ENCODE results near the gene SLC22A1.

The SLC22A1 gene

GRCh38 chr6:160142115-160142715, 20.6 kb downstream of the SLC22A1 start:
- no peak overlapping the region for H3K23ac ChIP-seq (ENCODE audit: low read length in 2 of 2)
- H2BK5ac ChIP-seq (ENCODE audit: low read depth, low read length, poor library complexity, severe bottlenecking): no peak overlapping the region
- H4K8ac ChIP-seq (ENCODE audit: low read length): no peak overlapping the region
- no peak overlapping the region for H2BK120ac ChIP-seq (ENCODE audit: low read depth, low read length)
- no peak for DNase-seq
- no peak overlapping the region for H2AFZ ChIP-seq (ENCODE audit: low read depth, low read length)
- H3K4ac ChIP-seq (ENCODE audit: low read depth in 1 of 2, low read length in 2 of 2): no peak overlapping the region
- peaks cover 3 to 9% of the 10 kb centered on the region in 2 experiments for H3K36me3 ChIP-seq (ENCODE audit: control insufficient read depth in 1 of 2, insufficient read depth in 2 of 2, low read depth in 1 of 2, low read length in 2 of 2)
- no peak overlapping the region for H2BK12ac ChIP-seq (ENCODE audit: low read length in 2 of 2)
- H3K4me3 ChIP-seq (ENCODE audit: insufficient read depth in 1 of 2, low read depth in 1 of 2, low read length in 2 of 2): no peak overlapping the region
- H2BK15ac ChIP-seq (ENCODE audit: low read depth, poor library complexity, severe bottlenecking): no peak overlapping the region
- no peak overlapping the region for H4K91ac ChIP-seq (ENCODE audit: low read length)
- H3K9ac ChIP-seq (ENCODE audit: low read length): no peak overlapping the region
- whole genome bisulfite sequencing: 85% methylated on average over 8 of the region's 8 CpGs
- no peak overlapping the region for H3K27ac ChIP-seq (ENCODE audit: low read length, poor library complexity, severe bottlenecking)
- H3K79me1 ChIP-seq (replicated peaks; ENCODE audit: low read length, poor library complexity, severe bottlenecking): no peaks in the 10 kb centered on the region
- H3K4me1 ChIP-seq (ENCODE audit: control insufficient read depth, insufficient read depth, low read depth, low read length): peaks cover 11% of the 10 kb centered on the region
- H2AK5ac ChIP-seq (ENCODE audit: low read length, severe bottlenecking): no peak overlapping the region
- H3K9me3 ChIP-seq (ENCODE audit: control insufficient read depth, low read length): no peaks in the 10 kb centered on the region
- H3K4me2 ChIP-seq (ENCODE audit: low read length, poor library complexity, severe bottlenecking): no peak overlapping the region
- no peaks in the 10 kb centered on the region for H3K27me3 ChIP-seq (ENCODE audit: control insufficient read depth in 1 of 2, insufficient read depth in 1 of 2, low read length in 2 of 2)
- H3K14ac ChIP-seq (ENCODE audit: low read length in 2 of 2): no peak overlapping the region
- H3K18ac ChIP-seq (ENCODE audit: low read depth in 1 of 2, low read length in 2 of 2): no peak overlapping the region

- Histone ChIP-seq H3K79me1 (replicated peaks; ENCODE audit: low read length, poor library complexity, severe bottlenecking) (no peaks in the 10 kb centered on the region), H3K4me2 (ENCODE audit: low read length, poor library complexity, severe bottlenecking) (no peak overlapping the region), H2BK15ac (ENCODE audit: low read depth, poor library complexity, severe bottlenecking) (no peak overlapping the region), H3K23ac (ENCODE audit: low read length in 2 of 2) (no peak overlapping the region), H4K8ac (ENCODE audit: low read length) (no peak overlapping the region), H3K4ac (ENCODE audit: low read depth in 1 of 2, low read length in 2 of 2) (no peak overlapping the region), H3K18ac (ENCODE audit: low read depth in 1 of 2, low read length in 2 of 2) (no peak overlapping the region), H3K27me3 (ENCODE audit: control insufficient read depth in 1 of 2, insufficient read depth in 1 of 2, low read length in 2 of 2) (no peaks in the 10 kb centered on the region), H4K91ac (ENCODE audit: low read length) (no peak overlapping the region), H3K14ac (ENCODE audit: low read length in 2 of 2) (no peak overlapping the region), H2BK120ac (ENCODE audit: low read depth, low read length) (no peak overlapping the region), H2AFZ (ENCODE audit: low read depth, low read length) (no peak overlapping the region), H3K27ac (ENCODE audit: low read length, poor library complexity, severe bottlenecking) (no peak overlapping the region), H2BK5ac (ENCODE audit: low read depth, low read length, poor library complexity, severe bottlenecking) (no peak overlapping the region), H2AK5ac (ENCODE audit: low read length, severe bottlenecking) (no peak overlapping the region), H3K9ac (ENCODE audit: low read length) (no peak overlapping the region), H3K9me3 (ENCODE audit: control insufficient read depth, low read length) (no peaks in the 10 kb centered on the region), H3K4me3 (ENCODE audit: insufficient read depth in 1 of 2, low read depth in 1 of 2, low read length in 2 of 2) (no peak overlapping the region), H3K4me1 (ENCODE audit: control insufficient read depth, insufficient read depth, low read depth, low read length) (peaks cover 1% of the 10 kb centered on the region), H2BK12ac (ENCODE audit: low read length in 2 of 2) (no peak overlapping the region), H3K36me3 (ENCODE audit: control insufficient read depth in 1 of 2, insufficient read depth in 2 of 2, low read depth in 1 of 2, low read length in 2 of 2) (peaks cover 0 to 10% of the 10 kb centered on the region in 2 experiments)
- DNase-seq: no peak
- WGBS: 97% methylated on average over 5 of the region's 6 CpGs
Measured at GRCh38 chr6:160146454-160147145, 25.0 kb downstream of the SLC22A1 start.

GRCh38 chr6:160147146-160147536, 25.5 kb downstream of the SLC22A1 start:
- Histone ChIP-seq H3K4ac (ENCODE audit: low read depth in 1 of 2, low read length in 2 of 2) (no peak overlapping the region), H3K9me3 (ENCODE audit: control insufficient read depth, low read length) (no peaks in the 10 kb centered on the region), H4K8ac (ENCODE audit: low read length) (no peak overlapping the region), H3K23ac (ENCODE audit: low read length in 2 of 2) (no peak overlapping the region), H3K4me3 (ENCODE audit: insufficient read depth in 1 of 2, low read depth in 1 of 2, low read length in 2 of 2) (no peak overlapping the region), H3K36me3 (ENCODE audit: control insufficient read depth in 1 of 2, insufficient read depth in 2 of 2, low read depth in 1 of 2, low read length in 2 of 2) (peaks cover 0 to 10% of the 10 kb centered on the region in 2 experiments), H2BK5ac (ENCODE audit: low read depth, low read length, poor library complexity, severe bottlenecking) (no peak overlapping the region), H3K79me1 (replicated peaks; ENCODE audit: low read length, poor library complexity, severe bottlenecking) (no peaks in the 10 kb centered on the region), H3K4me1 (ENCODE audit: control insufficient read depth, insufficient read depth, low read depth, low read length) (no peaks in the 10 kb centered on the region), H2BK120ac (ENCODE audit: low read depth, low read length) (no peak overlapping the region), H3K27me3 (ENCODE audit: control insufficient read depth in 1 of 2, insufficient read depth in 1 of 2, low read length in 2 of 2) (no peaks in the 10 kb centered on the region), H2AK5ac (ENCODE audit: low read length, severe bottlenecking) (no peak overlapping the region), H3K9ac (ENCODE audit: low read length) (no peak overlapping the region), H3K27ac (ENCODE audit: low read length, poor library complexity, severe bottlenecking) (no peak overlapping the region), H3K4me2 (ENCODE audit: low read length, poor library complexity, severe bottlenecking) (no peak overlapping the region), H3K18ac (ENCODE audit: low read depth in 1 of 2, low read length in 2 of 2) (no peak overlapping the region), H2BK15ac (ENCODE audit: low read depth, poor library complexity, severe bottlenecking) (no peak overlapping the region), H2AFZ (ENCODE audit: low read depth, low read length) (no peak overlapping the region), H3K14ac (ENCODE audit: low read length in 2 of 2) (no peak overlapping the region), H2BK12ac (ENCODE audit: low read length in 2 of 2) (no peak overlapping the region), H4K91ac (ENCODE audit: low read length) (no peak overlapping the region)
- 94% methylated on average over 2 of the region's 3 CpGs for WGBS
- no peak for DNase-seq

- no peak for DNase-seq
- no peak overlapping the region for H3K4me3 ChIP-seq (ENCODE audit: insufficient read depth in 1 of 2, low read depth in 1 of 2, low read length in 2 of 2)
- H3K27me3 ChIP-seq (ENCODE audit: control insufficient read depth in 1 of 2, insufficient read depth in 1 of 2, low read length in 2 of 2): no peaks in the 10 kb centered on the region
- no peaks in the 10 kb centered on the region for H3K4me1 ChIP-seq (ENCODE audit: control insufficient read depth, insufficient read depth, low read depth, low read length)
- no peak overlapping the region for H2BK15ac ChIP-seq (ENCODE audit: low read depth, poor library complexity, severe bottlenecking)
- H3K9me3 ChIP-seq (ENCODE audit: control insufficient read depth, low read length): peaks cover 11% of the 10 kb centered on the region
- no peak overlapping the region for H3K9ac ChIP-seq (ENCODE audit: low read length)
- H2AFZ ChIP-seq (ENCODE audit: low read depth, low read length): no peak overlapping the region
- no peak overlapping the region for H3K27ac ChIP-seq (ENCODE audit: low read length, poor library complexity, severe bottlenecking)
- H3K4me2 ChIP-seq (ENCODE audit: low read length, poor library complexity, severe bottlenecking): no peak overlapping the region
- H3K79me1 ChIP-seq (replicated peaks; ENCODE audit: low read length, poor library complexity, severe bottlenecking): no peaks in the 10 kb centered on the region
- H3K4ac ChIP-seq (ENCODE audit: low read depth in 1 of 2, low read length in 2 of 2): no peak overlapping the region
- H3K36me3 ChIP-seq (ENCODE audit: control insufficient read depth in 1 of 2, insufficient read depth in 2 of 2, low read depth in 1 of 2, low read length in 2 of 2): peaks cover 3 to 26% of the 10 kb centered on the region in 2 experiments
- no peak overlapping the region for H2AK5ac ChIP-seq (ENCODE audit: low read length, severe bottlenecking)
- no peak overlapping the region for H3K18ac ChIP-seq (ENCODE audit: low read depth in 1 of 2, low read length in 2 of 2)
- H2BK5ac ChIP-seq (ENCODE audit: low read depth, low read length, poor library complexity, severe bottlenecking): no peak overlapping the region
- no peak overlapping the region for H2BK120ac ChIP-seq (ENCODE audit: low read depth, low read length)
- no peak overlapping the region for H3K14ac ChIP-seq (ENCODE audit: low read length in 2 of 2)
- WGBS: 84% methylated on average over 3 of the region's 3 CpGs
- H4K8ac ChIP-seq (ENCODE audit: low read length): no peak overlapping the region
- H2BK12ac ChIP-seq (ENCODE audit: low read length in 2 of 2): no peak overlapping the region
- no peak overlapping the region for H3K23ac ChIP-seq (ENCODE audit: low read length in 2 of 2)
- H4K91ac ChIP-seq (ENCODE audit: low read length): no peak overlapping the region
Measured at GRCh38 chr6:160154471-160154870, 32.9 kb downstream of the SLC22A1 start.

Data from mesenchymal stem cell (in vitro differentiated cells and primary cell).